Subcutaneous abdominal adipose tissue (tissue), 5 donors: Measurements from ENCODE around the gene TGIF2.
A peak's percentile ranks its signal among the peaks of the same experiment; 100 is the strongest.

Source experiments
- H3K27ac ChIP-seq: one replicate; pipeline ENCODE4 v1.7.0; 2013; ENCODE audit warnings: low read depth, mild to moderate bottlenecking, inconsistent platforms, low read length, moderate library complexity
- H3K27me3 ChIP-seq, 5 donors: one replicate each; pipeline ENCODE4 v1.7.0; 2013; ENCODE audit warnings: low read length in 5 of 5, inconsistent platforms in 1 of 5; ENCODE audit not compliant: control insufficient read depth in 5 of 5, insufficient read depth in 4 of 5
- H3K36me3 ChIP-seq, 5 donors: one replicate each; pipeline ENCODE4 v1.7.0; 2013; ENCODE audit warnings: low read length in 5 of 5; ENCODE audit not compliant: control insufficient read depth in 5 of 5, insufficient read depth in 5 of 5
- H3K4me1 ChIP-seq, 5 donors: one replicate each; pipeline ENCODE4 v1.7.0; 2013; ENCODE audit warnings: low read length in 5 of 5, mild to moderate bottlenecking in 3 of 5, moderate library complexity in 1 of 5; ENCODE audit not compliant: control insufficient read depth in 5 of 5, insufficient read depth in 5 of 5
- H3K4me3 ChIP-seq, 5 donors: one replicate each; pipeline ENCODE4 v1.7.0; 2013; ENCODE audit warnings: low read length in 5 of 5, low read depth in 1 of 5
- H3K9ac ChIP-seq, 5 donors: one replicate each; pipeline ENCODE4 v1.7.0; 2013; ENCODE audit warnings: low read length in 5 of 5, mild to moderate bottlenecking in 4 of 5, moderate library complexity in 3 of 5
- H3K9me3 ChIP-seq, 5 donors: one replicate each; pipeline ENCODE4 v1.7.0; 2013; ENCODE audit warnings: low read length in 5 of 5; ENCODE audit not compliant: control insufficient read depth in 5 of 5
- donor health status: healthy.
- donor health status: healthy.
- donor health status: healthy.
- donor health status: healthy.
- donor health status: healthy.

The TGIF2 gene

DNA sequence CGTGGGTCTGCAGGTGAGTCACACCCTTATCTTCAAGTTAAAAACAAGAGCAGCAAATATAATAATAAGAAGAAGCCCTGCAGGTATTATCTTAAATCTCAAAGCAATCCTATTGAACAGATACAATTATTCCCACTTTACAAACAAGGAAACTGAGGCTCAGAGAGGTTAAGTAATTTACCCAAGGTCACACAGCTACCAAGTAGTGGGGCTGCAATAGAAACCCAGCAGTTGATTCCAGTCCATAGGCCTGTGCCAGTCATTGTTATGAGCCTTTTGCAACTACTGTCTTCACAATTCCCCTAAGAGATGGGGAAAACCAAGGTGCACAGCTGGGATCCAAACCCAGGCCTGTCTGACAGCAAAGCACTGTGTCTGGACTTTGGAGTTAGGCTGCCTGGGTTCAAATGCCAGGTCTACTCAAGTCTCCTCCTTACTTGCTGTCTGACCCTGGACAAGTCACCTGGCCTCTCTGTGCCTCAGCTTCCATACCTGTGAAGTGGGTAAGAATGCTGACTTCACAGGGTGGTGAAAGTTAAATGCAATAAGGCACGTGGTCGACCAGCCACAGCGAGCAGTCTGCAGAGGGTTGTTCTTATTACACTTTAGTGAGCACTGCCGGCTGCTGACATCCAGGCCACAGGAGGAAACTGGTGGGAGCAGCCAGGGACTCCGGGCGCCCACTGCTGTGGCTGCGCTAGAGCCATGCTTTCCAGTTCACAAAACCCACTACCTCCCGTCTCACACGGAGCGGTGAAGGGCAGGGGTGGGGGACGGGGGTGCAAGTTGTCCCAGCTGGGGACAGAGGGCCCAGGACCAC, 26.0 kb upstream of the TGIF2 start:
- H3K4me1 ChIP-seq = peaks cover 17 to 55% (median 45%) of the 10 kb centered on the region in 5 donors
- H3K9ac ChIP-seq = peak overlapping the region in 1 of 5 donors; percentile 7
- no peaks in the 10 kb centered on the region for H3K27me3 ChIP-seq
- peaks cover 0 to 45% (median 38%) of the 10 kb centered on the region in 5 donors for H3K36me3 ChIP-seq
- no peaks in the 10 kb centered on the region for H3K9me3 ChIP-seq
- peak overlapping the region; percentile 1 for H3K27ac ChIP-seq
- H3K4me3 ChIP-seq = no peak overlapping the region

DNA sequence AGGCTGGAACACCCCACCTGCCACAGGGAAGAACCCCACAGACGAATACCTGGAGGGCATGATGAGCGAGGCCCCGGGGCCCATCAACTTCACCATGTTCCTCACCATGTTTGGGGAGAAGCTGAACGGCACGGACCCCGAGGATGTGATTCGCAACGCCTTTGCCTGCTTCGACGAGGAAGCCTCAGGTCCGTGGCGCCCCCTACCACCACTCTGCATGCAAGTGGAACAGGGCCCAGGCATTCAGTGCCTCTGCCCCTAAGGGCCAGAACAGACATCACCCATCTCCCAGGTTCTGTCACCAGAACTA, 25.4 kb upstream of the TGIF2 start:
- Histone ChIP-seq H3K27me3 (no peaks in the 10 kb centered on the region), H3K36me3 (peaks cover 0 to 45% (median 38%) of the 10 kb centered on the region in 5 donors), H3K27ac (no peak overlapping the region), H3K9me3 (no peaks in the 10 kb centered on the region), H3K9ac (no peak overlapping the region), H3K4me3 (no peak overlapping the region), H3K4me1 (peaks cover 14 to 49% (median 39%) of the 10 kb centered on the region in 5 donors)

DNA sequence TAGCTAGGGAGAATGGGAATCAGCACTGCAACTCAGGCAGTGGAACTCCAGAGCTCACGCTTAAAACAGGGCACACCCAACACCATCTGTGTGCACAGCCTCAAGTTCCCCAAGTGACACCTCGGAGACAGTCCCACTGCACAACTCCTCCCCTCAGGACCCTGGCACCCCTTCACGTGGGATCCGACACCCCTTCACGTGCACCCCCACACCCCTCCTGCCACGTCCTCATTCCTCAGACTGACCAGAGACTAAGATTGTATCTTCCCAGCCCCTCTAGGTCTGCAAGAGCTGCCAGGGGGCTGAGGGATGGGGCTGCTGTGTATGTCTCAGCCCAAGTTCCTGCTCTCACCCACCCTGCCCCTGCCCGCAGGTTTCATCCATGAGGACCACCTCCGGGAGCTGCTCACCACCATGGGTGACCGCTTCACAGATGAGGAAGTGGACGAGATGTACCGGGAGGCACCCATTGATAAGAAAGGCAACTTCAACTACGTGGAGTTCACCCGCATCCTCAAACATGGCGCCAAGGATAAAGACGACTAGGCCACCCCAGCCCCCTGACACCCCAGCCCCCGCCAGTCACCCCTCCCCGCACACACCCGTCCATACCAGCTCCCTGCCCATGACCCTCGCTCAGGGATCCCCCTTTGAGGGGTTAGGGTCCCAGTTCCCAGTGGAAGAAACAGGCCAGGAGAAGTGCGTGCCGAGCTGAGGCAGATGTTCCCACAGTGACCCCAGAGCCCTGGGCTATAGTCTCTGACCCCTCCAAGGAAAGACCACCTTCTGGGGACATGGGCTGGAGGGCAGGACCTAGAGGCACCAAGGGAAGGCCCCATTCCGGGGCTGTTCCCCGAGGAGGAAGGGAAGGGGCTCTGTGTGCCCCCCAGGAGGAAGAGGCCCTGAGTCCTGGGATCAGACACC, 24.4 kb upstream of the TGIF2 start:
- Histone ChIP-seq H3K9me3 (no peaks in the 10 kb centered on the region), H3K4me3 (no peak overlapping the region), H3K27me3 (no peaks in the 10 kb centered on the region), H3K27ac (peak overlapping the region; percentile 30), H3K9ac (no peak overlapping the region), H3K4me1 (peaks cover 5 to 39% (median 29%) of the 10 kb centered on the region in 5 donors), H3K36me3 (peaks cover 0 to 45% (median 38%) of the 10 kb centered on the region in 5 donors)

DNA sequence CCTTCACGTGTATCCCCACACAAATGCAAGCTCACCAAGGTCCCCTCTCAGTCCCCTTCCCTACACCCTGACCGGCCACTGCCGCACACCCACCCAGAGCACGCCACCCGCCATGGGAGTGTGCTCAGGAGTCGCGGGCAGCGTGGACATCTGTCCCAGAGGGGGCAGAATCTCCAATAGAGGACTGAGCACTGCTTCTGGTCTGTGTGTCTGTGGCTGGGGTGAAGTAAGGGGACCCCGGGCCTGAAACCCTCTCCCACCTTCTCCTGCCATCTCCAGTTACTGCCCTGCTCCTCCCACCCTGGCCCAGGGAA, 23.8 kb upstream of the TGIF2 start:
- peak overlapping the region in 2 of 5 donors; percentile 2 to 10 for H3K9ac ChIP-seq
- no peaks in the 10 kb centered on the region for H3K27me3 ChIP-seq
- no peaks in the 10 kb centered on the region for H3K9me3 ChIP-seq
- peaks cover 0 to 44% (median 38%) of the 10 kb centered on the region in 5 donors for H3K36me3 ChIP-seq
- H3K27ac ChIP-seq = peak overlapping the region; percentile 46
- peaks cover 0 to 33% (median 23%) of the 10 kb centered on the region in 5 donors for H3K4me1 ChIP-seq
- no peak overlapping the region for H3K4me3 ChIP-seq

DNA sequence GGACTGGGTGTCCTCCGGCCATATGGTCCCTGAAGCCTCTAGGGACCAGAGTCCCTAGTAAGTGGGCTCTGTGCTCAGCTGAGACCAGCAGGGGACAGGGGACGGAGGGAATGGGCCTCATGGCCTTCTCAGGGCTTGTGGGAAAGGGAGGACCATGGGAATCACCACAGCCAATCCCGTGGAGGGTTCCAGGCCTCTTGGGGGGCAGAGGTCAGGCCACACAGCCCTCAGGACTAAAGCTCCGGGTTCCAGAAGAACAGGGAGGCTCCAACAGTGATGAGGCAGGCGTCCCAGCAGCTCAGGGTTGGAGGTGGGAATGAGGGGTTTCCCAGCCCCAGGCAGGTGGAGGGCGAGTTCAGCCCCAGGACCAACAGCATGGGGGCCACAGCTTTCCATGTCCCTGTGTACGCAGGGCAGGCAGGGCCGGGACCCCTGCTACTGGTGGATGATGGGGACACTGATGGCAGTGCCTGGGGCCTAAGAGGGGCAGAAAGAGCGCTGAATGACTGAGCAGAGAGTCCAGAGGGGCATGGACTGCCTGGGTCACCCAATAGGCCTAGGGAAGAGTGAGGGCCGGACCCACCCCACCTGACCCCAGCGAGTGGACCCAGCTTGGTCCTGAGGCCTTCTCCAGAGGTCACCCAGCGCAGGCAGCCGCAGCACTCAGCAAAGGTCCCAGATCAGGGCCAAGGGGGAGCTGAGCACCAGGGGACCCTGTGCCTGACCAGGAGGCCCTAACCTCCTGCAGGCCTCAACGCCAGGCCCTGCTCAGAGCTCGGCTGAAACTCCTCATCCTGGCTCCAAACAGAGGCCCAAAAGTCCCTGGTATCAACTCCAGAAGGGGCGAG, 23.2 kb upstream of the TGIF2 start:
- peak overlapping the region; percentile 46 for H3K27ac ChIP-seq
- peak overlapping the region in 2 of 5 donors; percentile 2 to 10 for H3K9ac ChIP-seq
- H3K4me1 ChIP-seq = peaks cover 0 to 28% (median 19%) of the 10 kb centered on the region in 5 donors
- H3K9me3 ChIP-seq = no peaks in the 10 kb centered on the region
- no peak overlapping the region for H3K4me3 ChIP-seq
- H3K27me3 ChIP-seq = no peaks in the 10 kb centered on the region
- H3K36me3 ChIP-seq = peaks cover 0 to 40% (median 34%) of the 10 kb centered on the region in 5 donors

DNA sequence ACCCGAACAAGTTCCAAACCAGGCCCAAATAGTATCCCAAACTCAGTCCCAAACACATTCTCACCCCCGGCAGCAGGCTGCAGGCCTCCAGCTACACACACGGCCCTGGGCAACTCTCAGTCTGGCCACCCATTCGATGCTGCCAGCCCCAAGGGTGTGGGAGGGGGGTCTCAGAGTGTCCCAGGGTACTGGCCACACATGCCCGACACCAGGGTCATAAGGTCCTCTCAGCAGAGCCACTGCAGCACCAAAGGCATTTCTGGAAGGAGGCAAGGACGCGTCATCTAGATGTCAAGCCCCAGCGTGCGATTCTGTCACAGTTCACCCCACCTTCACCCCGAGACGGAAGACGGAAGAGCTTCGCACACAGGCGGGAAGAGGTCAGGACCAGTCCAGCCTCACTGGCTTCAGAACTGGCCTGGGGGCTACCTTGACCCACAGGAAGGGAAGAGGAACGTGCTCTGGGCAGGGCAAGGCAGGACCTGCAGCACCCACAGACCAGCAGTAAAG, 22.6 kb upstream of the TGIF2 start:
- Histone ChIP-seq H3K4me1 (peaks cover 0 to 27% (median 19%) of the 10 kb centered on the region in 5 donors), H3K27ac (peak overlapping the region; percentile 46), H3K27me3 (no peaks in the 10 kb centered on the region)

DNA sequence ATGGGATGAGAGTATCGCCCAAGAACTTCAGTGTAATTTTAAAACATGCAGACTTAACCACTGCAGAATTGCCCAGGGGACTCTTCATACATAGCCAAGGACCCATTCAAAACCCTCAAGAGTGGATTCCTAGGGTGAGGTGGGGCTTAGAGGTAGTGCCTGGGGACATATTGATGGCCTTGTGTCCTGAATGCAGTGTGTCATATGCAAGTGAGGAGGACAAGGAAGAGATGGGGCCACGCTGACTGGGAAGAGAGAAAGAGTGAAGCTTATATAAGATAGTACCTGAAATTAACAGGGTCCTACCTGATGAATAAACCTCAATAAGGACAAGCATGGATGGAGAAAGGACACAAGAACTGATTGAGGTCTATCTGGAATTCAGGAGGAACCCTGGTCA, 18.1 kb upstream of the TGIF2 start:
- Histone ChIP-seq H3K4me1 (peaks cover 2 to 15% (median 12%) of the 10 kb centered on the region in 5 donors), H3K36me3 (no peaks in the 10 kb centered on the region), H3K9me3 (no peaks in the 10 kb centered on the region), H3K4me3 (no peak overlapping the region), H3K27me3 (no peaks in the 10 kb centered on the region), H3K9ac (no peak overlapping the region), H3K27ac (no peak overlapping the region)

More for the DNA sequence above, 22.6 kb upstream of the TGIF2 start:
- Histone ChIP-seq H3K36me3 (peaks cover 0 to 35% (median 33%) of the 10 kb centered on the region in 5 donors), H3K4me3 (no peak overlapping the region), H3K9ac (peak overlapping the region in 2 of 5 donors; percentile 19 to 46), H3K9me3 (no peaks in the 10 kb centered on the region)

DNA sequence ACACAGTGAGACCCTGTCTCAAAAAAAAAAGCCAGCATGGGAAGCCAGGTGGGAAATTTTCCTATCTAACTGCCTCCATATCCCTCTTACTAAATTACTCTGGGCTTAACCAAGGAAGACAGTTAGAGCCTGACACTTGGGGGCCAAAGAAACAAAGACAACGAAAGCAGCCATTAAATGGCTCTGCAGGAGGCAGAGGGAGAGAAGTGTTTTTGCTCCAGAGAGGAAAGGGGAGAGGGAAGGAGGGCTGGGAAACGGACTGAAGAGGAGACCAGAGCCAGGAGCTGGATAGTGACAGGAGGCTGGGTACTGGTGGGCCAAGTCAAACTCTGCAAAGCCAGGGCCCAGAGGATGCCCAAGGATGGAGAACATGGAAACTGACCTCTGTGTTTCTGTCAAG, 10.7 kb upstream of the TGIF2 start:
- Histone ChIP-seq H3K4me3 (no peak overlapping the region), H3K27me3 (no peaks in the 10 kb centered on the region), H3K36me3 (no peaks in the 10 kb centered on the region), H3K9ac (no peak overlapping the region), H3K4me1 (no peaks in the 10 kb centered on the region), H3K9me3 (peaks cover 0 to 8% (median 5%) of the 10 kb centered on the region in 5 donors), H3K27ac (no peak overlapping the region)

DNA sequence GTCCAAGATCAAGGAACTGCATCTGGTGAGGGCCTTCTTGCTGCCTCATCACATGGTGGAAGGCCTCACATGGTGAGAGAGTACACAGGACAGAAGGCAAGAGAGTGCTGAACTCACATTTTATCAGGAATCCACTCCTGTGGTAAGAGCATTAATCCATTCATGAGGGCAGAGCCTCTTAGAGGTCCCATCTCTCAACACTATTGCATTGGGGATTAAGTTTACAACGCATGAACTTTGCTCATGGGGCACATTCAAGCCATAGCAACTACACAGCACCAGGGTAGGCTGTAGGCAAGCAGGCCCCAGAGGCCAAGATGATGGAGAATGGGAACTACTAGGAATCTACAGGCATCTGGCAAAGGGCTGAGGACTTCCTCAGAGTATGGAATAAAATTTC, 10.0 kb upstream of the TGIF2 start:
- H3K4me1 ChIP-seq = no peaks in the 10 kb centered on the region
- H3K27me3 ChIP-seq = no peaks in the 10 kb centered on the region
- peaks cover 0 to 8% (median 5%) of the 10 kb centered on the region in 5 donors for H3K9me3 ChIP-seq
- no peak overlapping the region for H3K4me3 ChIP-seq
- H3K27ac ChIP-seq = no peak overlapping the region
- H3K36me3 ChIP-seq = no peaks in the 10 kb centered on the region
- no peak overlapping the region for H3K9ac ChIP-seq
